H54 (cell line): ENCODE results near the gene AQP12A.

ENCODE experiments used
- DNase-seq: peaks from one replicate; pipeline ENCODE4 v3.0.0; 2011; ENCODE audit warnings: low spot score, mixed read lengths; ENCODE audit not compliant: insufficient read length
- FAIRE-seq: peaks from 3 replicates; lab custom pipeline; 2011; peaks lifted over from hg19 to GRCh38; lab: Jason Lieb, UNC
- POLR2A ChIP-seq: IDR thresholded peaks from 2 replicates; pipeline ENCODE4 v1.6.1; 2011; ENCODE audit warnings: low read depth, mild to moderate bottlenecking, low read length

Gene AQP12A

GRCh38 chr2:240713928-240714746 lies 22.5 kb downstream of the AQP12A start:
- DNase-seq (no peak), FAIRE-seq (no peak)
- no peak for TF ChIP-seq POLR2A

GRCh38 chr2:240714747-240715725 lies 23.4 kb downstream of the AQP12A start:
- FAIRE-seq: no peak
- DNase-seq: no peak

GRCh38 chr2:240716130-240716798 lies 24.6 kb downstream of the AQP12A start:
- DNase-seq (no peak), FAIRE-seq (no peak)
- no peak for TF ChIP-seq POLR2A

More at GRCh38 chr2:240714747-240715725, 23.4 kb downstream of the AQP12A start:
- no peak for TF ChIP-seq POLR2A

GRCh38 chr2:240717181-240717641 lies 25.5 kb downstream of the AQP12A start:
- FAIRE-seq (no peak), DNase-seq (no peak)
- TF ChIP-seq POLR2A: no peak

GRCh38 chr2:240717681-240718581 lies 26.3 kb downstream of the AQP12A start:
- FAIRE-seq: no peak
- TF ChIP-seq POLR2A: no peak
- no peak for DNase-seq

- FAIRE-seq: no peak
- no peak for TF ChIP-seq POLR2A
- no peak for DNase-seq
These were observed 27.3 kb downstream of the AQP12A start for GRCh38 chr2:240718896-240719490.

- FAIRE-seq (no peak), DNase-seq (no peak)
- TF ChIP-seq POLR2A: no peak
These were observed 28.2 kb downstream of the AQP12A start for GRCh38 chr2:240719676-240720545.

- DNase-seq (no peak), FAIRE-seq (no peak)
- TF ChIP-seq POLR2A: no peak
These were observed 29.3 kb downstream of the AQP12A start for GRCh38 chr2:240720686-240721595.

- TF ChIP-seq POLR2A: no peak
- DNase-seq: no peak
- no peak for FAIRE-seq
These were observed 30.0 kb downstream of the AQP12A start for GRCh38 chr2:240721596-240722180.

- TF ChIP-seq POLR2A: no peak
- FAIRE-seq: no peak
- DNase-seq: no peak
These were observed 30.7 kb downstream of the AQP12A start for GRCh38 chr2:240722376-240722775.
